Thymus (tissue), 14 donors: ENCODE measurements around the gene NEDD4. TPM values are rescaled to one million over a fixed set of nuclear protein-coding genes. Genes with fewer than 3 reads are reported as not detected.
A peak's percentile ranks its signal among the peaks of the same experiment; 100 is the strongest.

ENCODE experiments used
- DNase-seq, 9 donors: peaks; one replicate each; pipeline ENCODE4 v3.0.0-alpha.2; 2013; ENCODE audit warnings: low spot score in 9 of 9, low read depth in 6 of 9, missing footprints in 1 of 9
- H3K27ac ChIP-seq, 2 donors: one replicate each; pipeline ENCODE4 v1.5.1; 2013; ENCODE audit warnings: control low read depth in 1 of 2, low read depth in 1 of 2, low read length in 1 of 2, mild to moderate bottlenecking in 1 of 2, moderate library complexity in 1 of 2
- H3K27me3 ChIP-seq, 2 donors: one replicate each; pipeline ENCODE4 v1.5.1; 2013; ENCODE audit warnings: low read length in 1 of 2; ENCODE audit not compliant: control insufficient read depth in 2 of 2, insufficient read depth in 1 of 2
- H3K36me3 ChIP-seq, 2 donors: one replicate each; pipeline ENCODE4 v1.5.1; 2013; ENCODE audit warnings: low read length in 1 of 2, mild to moderate bottlenecking in 1 of 2, moderate library complexity in 1 of 2; ENCODE audit not compliant: control insufficient read depth in 2 of 2, insufficient read depth in 2 of 2
- H3K4me1 ChIP-seq, 2 donors: one replicate each; pipeline ENCODE4 v1.5.1; 2013; ENCODE audit warnings: low read length in 2 of 2; ENCODE audit not compliant: control insufficient read depth in 2 of 2, insufficient read depth in 2 of 2
- H3K4me3 ChIP-seq, 2 donors: one replicate each; pipeline ENCODE4 v1.5.1; 2013; ENCODE audit warnings: low read length in 2 of 2, control low read depth in 1 of 2, mild to moderate bottlenecking in 1 of 2
- H3K9me3 ChIP-seq, 2 donors: one replicate each; pipeline ENCODE4 v1.5.1; 2013; ENCODE audit warnings: low read length in 1 of 2, mild to moderate bottlenecking in 1 of 2; ENCODE audit not compliant: control insufficient read depth in 2 of 2, insufficient read depth in 1 of 2
- WGBS: extraction: QIAGEN DNeasy Blood & Tissue Kit; methylation state at CpG from one replicate; pipeline ENCODE4 v1.1.7; 2013; 5-methylcytosine and 5-hydroxymethylcytosine counted together
- long read RNA-seq, 10 donors: transcript quantifications; one replicate each; lab custom pipeline, GENCODE V29; 2026
- polyA plus RNA-seq: library from polyadenylated mRNA; stranded (reverse); fragments of 200-250 nt; gene quantifications from one replicate; pipeline ENCODE4 v1.2.3, GENCODE V29; 2013
- total RNA-seq: library from RNA; stranded (reverse); fragments of 120-200 nt; gene quantifications from one replicate; pipeline ENCODE4 v1.2.4, GENCODE V29; 2013
- donor health status: healthy.

NEDD4 gene
- total RNA-seq (8.8 TPM), polyA plus RNA-seq (4.4 TPM)
- long read RNA-seq, donor 1: 0 reads
- long read RNA-seq, donor 2: 0 reads
- long read RNA-seq, donor 3, full-length matches to known transcripts: 1 of 1 reads
- long read RNA-seq, donor 3, partial matches to known transcripts: 0 of 1 reads
- long read RNA-seq, donor 3, other reads (novel, unspliced or antisense): 0 of 1 reads
- long read RNA-seq, donor 4: 0 reads
- long read RNA-seq, donor 5, full-length matches to known transcripts: 4 of 4 reads
- long read RNA-seq, donor 5, partial matches to known transcripts: 0 of 4 reads
- long read RNA-seq, donor 5, other reads (novel, unspliced or antisense): 0 of 4 reads
- long read RNA-seq, donor 6: 0 reads
- long read RNA-seq, donor 7, full-length matches to known transcripts: 1 of 1 reads
- long read RNA-seq, donor 7, partial matches to known transcripts: 0 of 1 reads
- long read RNA-seq, donor 7, other reads (novel, unspliced or antisense): 0 of 1 reads
- long read RNA-seq, donor 8: 0 reads
- long read RNA-seq, donor 9: 0 reads
- long read RNA-seq, donor 10: 0 reads

- Histone ChIP-seq H3K27me3 (peaks cover 0 to 5% of the 10 kb centered on the region in 2 donors), H3K9me3 (no peaks in the 10 kb centered on the region), H3K36me3 (no peaks in the 10 kb centered on the region), H3K27ac (peak within 1 kb of the TSS; percentile 48 to 89), H3K4me1 (peaks cover 0 to 5% of the 10 kb centered on the region in 2 donors), H3K4me3 (peak within 1 kb of the TSS; percentile 70 to 97)
- under 1% methylated on average over 83 of the region's 83 CpGs for WGBS
- DNase-seq: peak; percentile 57 to 89 (median 72)
Observed at GRCh38 chr15:55993111-55993803, at the start of gene NEDD4. Gene NEDD4, minus strand, starts transcription at chr15:55993612. Its CDS starts 57 bp downstream, at chr15:55993555.

DNA sequence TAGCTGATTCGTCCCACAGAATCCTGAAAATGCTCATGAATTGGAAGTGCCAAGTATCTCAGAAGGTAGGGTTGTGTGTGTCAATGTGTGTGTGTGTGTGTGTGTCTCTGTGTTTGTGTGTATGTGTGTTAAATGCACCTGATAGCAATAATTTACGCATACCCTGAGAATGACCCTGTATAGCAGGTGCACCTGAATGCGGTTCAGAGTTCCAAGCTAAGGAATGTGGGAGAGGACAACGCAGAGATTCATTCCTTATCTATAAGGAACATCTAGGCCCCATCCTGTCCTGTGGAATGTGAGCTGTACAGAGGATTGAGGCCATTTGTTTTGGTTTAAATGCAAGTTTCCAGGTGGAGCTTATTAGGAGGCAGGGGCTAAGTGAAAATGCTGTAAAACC, 49.1 kb upstream of the NEDD4 start:
- Histone ChIP-seq H3K4me1 (peaks cover 3 to 7% of the 10 kb centered on the region in 2 donors), H3K36me3 (no peaks in the 10 kb centered on the region), H3K27me3 (no peaks in the 10 kb centered on the region), H3K4me3 (no peak overlapping the region), H3K27ac (no peak overlapping the region), H3K9me3 (no peaks in the 10 kb centered on the region)
- no peak for DNase-seq
- 93% methylated on average over 4 of the region's 4 CpGs for WGBS

DNA sequence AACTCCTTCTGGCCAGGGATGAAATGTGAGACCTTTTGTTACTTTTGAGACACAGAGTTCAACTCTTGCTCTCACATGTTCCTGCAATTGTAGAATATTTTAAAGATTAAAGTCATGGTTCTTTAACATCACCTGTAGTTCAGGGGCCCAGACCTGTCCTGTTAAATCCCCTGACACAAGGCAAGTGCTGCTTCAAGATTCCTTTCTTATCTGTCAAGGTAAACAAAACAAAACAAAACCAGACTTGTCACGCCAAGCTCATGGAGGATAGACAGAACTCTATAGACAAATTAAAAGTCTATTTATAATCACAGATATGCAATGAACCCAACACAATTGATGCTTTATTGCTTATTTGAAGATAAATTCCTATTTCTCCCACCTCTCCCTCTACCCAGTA, 48.6 kb upstream of the NEDD4 start:
- Histone ChIP-seq H3K27me3 (no peaks in the 10 kb centered on the region), H3K9me3 (no peaks in the 10 kb centered on the region), H3K4me1 (peaks cover 3 to 7% of the 10 kb centered on the region in 2 donors), H3K36me3 (no peaks in the 10 kb centered on the region), H3K27ac (no peak overlapping the region), H3K4me3 (no peak overlapping the region)
- WGBS: 94% methylated on average over 1 of the region's 1 CpG
- no peak for DNase-seq

DNA sequence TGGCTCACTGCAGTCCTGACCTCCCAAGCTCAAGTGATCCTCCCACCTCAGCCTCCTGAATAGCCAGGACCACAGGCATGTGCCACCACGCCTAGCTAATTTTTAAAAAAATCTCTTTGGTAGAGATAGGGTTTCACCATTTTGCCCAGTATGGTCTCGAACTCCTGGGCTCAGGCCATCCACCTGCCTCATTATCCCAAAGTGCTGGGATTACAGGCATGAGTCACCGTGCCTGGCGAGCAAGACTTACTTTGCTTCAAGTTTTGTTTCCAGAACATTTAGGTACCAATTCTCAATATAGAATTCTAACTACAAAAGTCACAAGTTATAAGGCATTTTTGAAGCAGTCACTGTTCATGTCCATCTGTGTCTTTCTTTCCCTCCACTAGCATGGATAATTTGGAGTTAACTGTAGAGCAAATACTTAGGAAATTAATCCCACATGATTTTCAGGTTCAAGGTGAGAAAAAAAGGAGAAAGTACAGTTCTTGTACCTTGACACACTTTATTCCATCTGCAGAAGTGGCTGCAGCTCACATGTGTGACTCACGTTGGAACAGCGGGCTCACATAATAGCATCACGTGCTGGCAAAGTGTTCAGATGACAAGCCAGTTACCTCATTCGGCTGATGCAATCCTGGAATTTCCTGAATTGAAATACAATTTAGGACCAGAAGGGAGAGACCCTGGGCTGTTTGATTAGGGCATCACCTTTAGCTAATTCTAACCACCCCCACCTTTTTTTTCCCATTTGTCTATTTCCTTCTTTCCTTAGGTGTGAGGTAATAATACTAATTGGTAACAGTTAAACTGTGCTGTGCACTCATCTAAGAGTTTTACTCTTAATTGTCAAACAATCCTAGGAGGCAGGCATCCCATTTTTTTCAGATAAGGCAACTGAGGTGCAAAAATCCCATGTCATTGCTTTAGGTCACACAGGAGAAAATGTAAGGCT, 46.9 kb upstream of the NEDD4 start:
- Histone ChIP-seq H3K4me1 (peaks cover 3 to 7% of the 10 kb centered on the region in 2 donors), H3K36me3 (no peaks in the 10 kb centered on the region), H3K27ac (no peak overlapping the region), H3K4me3 (no peak overlapping the region), H3K27me3 (no peaks in the 10 kb centered on the region), H3K9me3 (no peaks in the 10 kb centered on the region)
- no peak for DNase-seq
- WGBS: 84% methylated on average over 8 of the region's 8 CpGs

DNA sequence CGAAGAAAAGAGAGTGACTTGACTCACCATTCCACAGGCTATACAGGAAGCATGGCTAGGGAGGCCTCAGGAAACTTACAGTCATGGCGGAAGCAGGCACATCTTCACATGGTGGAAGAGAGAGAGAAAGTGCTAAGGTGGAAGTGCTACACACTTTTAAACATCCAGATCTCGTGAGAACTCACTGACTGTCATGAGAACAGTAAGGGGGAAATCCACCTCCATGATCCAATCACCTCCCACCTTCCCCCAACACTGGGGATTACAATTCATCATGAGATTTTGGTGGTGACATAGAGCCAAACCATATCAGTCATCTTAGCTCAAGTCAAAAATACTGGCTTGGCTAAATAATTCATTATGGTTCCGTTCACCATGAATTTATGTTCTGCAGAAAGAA, 45.3 kb upstream of the NEDD4 start:
- no peak for DNase-seq
- peaks cover 3 to 7% of the 10 kb centered on the region in 2 donors for H3K4me1 ChIP-seq
- 98% methylated on average over 4 of the region's 4 CpGs for WGBS
- H3K36me3 ChIP-seq: no peaks in the 10 kb centered on the region
- no peaks in the 10 kb centered on the region for H3K9me3 ChIP-seq
- no peaks in the 10 kb centered on the region for H3K27me3 ChIP-seq
- no peak overlapping the region for H3K4me3 ChIP-seq
- no peak overlapping the region for H3K27ac ChIP-seq

DNA sequence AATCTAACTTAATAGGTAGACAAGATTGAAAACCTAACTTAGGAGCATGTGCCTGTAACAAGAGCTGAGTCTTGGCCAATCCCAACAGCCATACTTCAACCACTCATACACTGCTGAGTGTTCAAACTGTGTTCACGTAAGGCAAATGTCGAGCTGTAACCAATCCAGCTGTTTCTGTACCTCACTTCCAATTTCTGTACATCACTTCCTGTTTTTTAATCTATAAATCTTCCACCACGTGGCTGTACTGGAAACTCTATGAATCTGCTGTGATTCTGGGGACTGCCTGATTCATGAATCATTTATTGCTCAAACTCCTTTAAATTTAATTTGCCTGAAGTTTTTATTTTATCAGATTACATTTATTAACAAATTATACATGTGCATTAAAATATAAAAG, 44.6 kb upstream of the NEDD4 start:
- Histone ChIP-seq H3K4me1 (peaks cover 3 to 7% of the 10 kb centered on the region in 2 donors), H3K27me3 (no peaks in the 10 kb centered on the region), H3K36me3 (no peaks in the 10 kb centered on the region), H3K9me3 (no peaks in the 10 kb centered on the region), H3K27ac (no peak overlapping the region), H3K4me3 (no peak overlapping the region)
- peak in 1 of 9 donors; percentile 7 for DNase-seq
- 40% methylated on average over 3 of the region's 3 CpGs for WGBS

DNA sequence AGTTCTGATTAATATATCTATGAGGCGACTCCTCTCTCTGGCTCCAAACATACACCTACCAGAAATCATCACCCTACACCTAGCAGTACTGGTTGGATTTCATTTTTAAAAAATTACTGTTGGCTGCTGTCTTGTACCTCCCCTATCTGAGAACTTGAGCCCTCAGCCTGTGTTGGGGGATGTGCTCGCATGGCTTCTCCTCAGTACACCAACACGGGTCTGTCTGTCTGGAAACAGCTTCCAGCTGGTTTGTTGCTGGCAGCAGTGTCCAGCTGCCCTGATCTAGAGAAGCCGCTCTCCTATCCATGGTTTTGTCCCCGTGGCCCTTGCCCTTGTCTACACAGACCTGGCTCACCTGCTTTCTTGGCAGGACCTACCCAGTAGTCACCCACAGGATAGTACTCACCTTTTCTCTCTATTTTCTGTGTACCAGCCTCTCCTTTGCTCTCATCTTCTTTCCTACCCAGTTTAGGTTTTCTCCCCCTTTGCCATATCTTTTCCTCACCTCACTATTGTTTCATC, 43.2 kb upstream of the NEDD4 start:
- no peak for DNase-seq
- 96% methylated on average over 5 of the region's 5 CpGs for WGBS
- H3K4me1 ChIP-seq: no peaks in the 10 kb centered on the region
- H3K27me3 ChIP-seq: no peaks in the 10 kb centered on the region
- H3K9me3 ChIP-seq: no peaks in the 10 kb centered on the region
- H3K4me3 ChIP-seq: no peak overlapping the region
- H3K27ac ChIP-seq: no peak overlapping the region
- H3K36me3 ChIP-seq: no peaks in the 10 kb centered on the region

DNA sequence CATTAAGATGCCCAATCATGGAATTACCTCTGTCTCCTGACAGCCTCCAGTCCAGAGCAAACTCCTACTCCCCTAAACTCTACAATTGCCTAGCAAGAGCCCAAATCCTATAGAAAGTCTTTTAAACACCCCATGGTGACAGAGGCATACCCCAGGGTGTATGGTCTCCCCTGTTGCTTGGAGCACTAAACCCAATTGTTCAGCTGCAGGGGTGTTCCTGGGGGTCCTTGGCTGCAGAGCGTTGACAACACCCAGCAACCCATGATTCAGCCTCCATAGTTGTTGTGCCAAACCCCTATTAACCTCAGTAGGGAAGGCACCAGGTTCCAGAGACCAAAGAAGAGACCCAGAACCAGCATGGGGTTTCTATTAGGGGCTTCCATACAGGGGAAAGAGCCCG, 41.8 kb upstream of the NEDD4 start:
- H3K36me3 ChIP-seq: no peaks in the 10 kb centered on the region
- H3K9me3 ChIP-seq: no peaks in the 10 kb centered on the region
- no peak for DNase-seq
- H3K4me3 ChIP-seq: no peak overlapping the region
- H3K4me1 ChIP-seq: no peaks in the 10 kb centered on the region
- WGBS: 98% methylated on average over 2 of the region's 2 CpGs
- no peak overlapping the region for H3K27ac ChIP-seq
- H3K27me3 ChIP-seq: no peaks in the 10 kb centered on the region
